ENCODE measurements around the gene LUZP4. TPM values are rescaled to one million over a fixed set of nuclear protein-coding genes. Genes with fewer than 3 reads are reported as not detected.
A peak's percentile ranks its signal among the peaks of the same experiment; 100 is the strongest.

The LUZP4 gene
- total RNA-seq, 4 donors from 2014 or later: not detected

- Histone ChIP-seq H3K4me3 (no peak overlapping the region), H3K36me3 (no peaks in the 10 kb centered on the region), H3K4me1 (no peaks in the 10 kb centered on the region), H3K27ac (peak overlapping the region in 1 of 4 donors; percentile 11), H3K9me3 (no peaks in the 10 kb centered on the region), H3K27me3 (peaks cover 0 to 20% of the 10 kb centered on the region in 2 donors)
- WGBS, 2 donors: 59 to 63% methylated on average over 4 of the region's 4 CpGs
- TF ChIP-seq EP300 (IDR thresholded peaks at IDR 0.05) (no peak), POLR2A (IDR thresholded peaks at IDR 0.05) (no peak), CTCF (IDR thresholded peaks at IDR 0.05) (no peak)
- DNase-seq (ENCODE audit: low spot score in 2 of 2): no peak
Observed at GRCh38 chrX:115332832-115333231, 43.3 kb downstream of the LUZP4 start.

GRCh38 chrX:115333446-115333845, 43.9 kb downstream of the LUZP4 start:
- Histone ChIP-seq H3K27ac (no peak overlapping the region), H3K9me3 (no peaks in the 10 kb centered on the region), H3K27me3 (peaks cover 0 to 23% of the 10 kb centered on the region in 2 donors), H3K36me3 (no peaks in the 10 kb centered on the region), H3K4me1 (no peaks in the 10 kb centered on the region), H3K4me3 (no peak overlapping the region)
- 51 to 63% methylated on average over 4 to 6 of the region's 6 CpGs for WGBS, 2 donors
- DNase-seq (ENCODE audit: low spot score in 2 of 2): no peak
- TF ChIP-seq EP300 (IDR thresholded peaks at IDR 0.05) (no peak), POLR2A (IDR thresholded peaks at IDR 0.05) (no peak), CTCF (IDR thresholded peaks at IDR 0.05) (no peak)

GRCh38 chrX:115337491-115338144, 48.1 kb downstream of the LUZP4 start:
- no peaks in the 10 kb centered on the region for H3K36me3 ChIP-seq
- H3K27me3 ChIP-seq: peaks cover 0 to 16% of the 10 kb centered on the region in 2 donors
- peak overlapping the region in 2 of 4 donors; percentile 15 to 44 for H3K27ac ChIP-seq
- DNase-seq (ENCODE audit: low spot score in 2 of 2): no peak
- no peaks in the 10 kb centered on the region for H3K4me1 ChIP-seq
- H3K4me3 ChIP-seq: no peak overlapping the region
- no peaks in the 10 kb centered on the region for H3K9me3 ChIP-seq
- TF ChIP-seq POLR2A (IDR thresholded peaks at IDR 0.05) (no peak), EP300 (IDR thresholded peaks at IDR 0.05) (no peak), CTCF (IDR thresholded peaks at IDR 0.05) (no peak)
- WGBS, 2 donors: 46 to 50% methylated on average over 5 of the region's 5 CpGs

- no peaks in the 10 kb centered on the region for H3K36me3 ChIP-seq
- TF ChIP-seq CTCF (IDR thresholded peaks at IDR 0.05) (no peak), EP300 (IDR thresholded peaks at IDR 0.05) (peak in 1 of 2 donors; percentile 31)
- H3K4me1 ChIP-seq: peaks cover 0 to 7% (median 3%) of the 10 kb centered on the region in 4 donors
- no peak overlapping the region for H3K4me3 ChIP-seq
- peak in 1 of 2 donors; percentile 37 for DNase-seq (ENCODE audit: low spot score in 2 of 2)
- no peaks in the 10 kb centered on the region for H3K9me3 ChIP-seq
- H3K27ac ChIP-seq: no peak overlapping the region
- WGBS, 2 donors: 38 to 52% methylated on average over 3 of the region's 3 CpGs
- peaks cover 0 to 12% of the 10 kb centered on the region in 2 donors for H3K27me3 ChIP-seq
Observed at GRCh38 chrX:115339441-115340025, 50.0 kb downstream of the LUZP4 start.

- no peak for DNase-seq (ENCODE audit: low spot score in 2 of 2)
- no peaks in the 10 kb centered on the region for H3K9me3 ChIP-seq
- 61 to 64% methylated on average over 1 of the region's 1 CpG for WGBS, 2 donors
- peaks cover 0 to 17% (median 10%) of the 10 kb centered on the region in 4 donors for H3K4me1 ChIP-seq
- TF ChIP-seq POLR2A (IDR thresholded peaks at IDR 0.05) (no peak), EP300 (IDR thresholded peaks at IDR 0.05) (no peak), CTCF (IDR thresholded peaks at IDR 0.05) (no peak)
- peaks cover 0 to 12% of the 10 kb centered on the region in 2 donors for H3K27me3 ChIP-seq
- no peak overlapping the region for H3K4me3 ChIP-seq
- H3K36me3 ChIP-seq: no peaks in the 10 kb centered on the region
- H3K27ac ChIP-seq: no peak overlapping the region
Observed at GRCh38 chrX:115341421-115341820, 51.9 kb downstream of the LUZP4 start.

Measured in tibial nerve (tissue), 4 donors.